ENCODE results near the gene KIAA1210. TPM values are rescaled to one million over a fixed set of nuclear protein-coding genes. Genes with fewer than 3 reads are reported as not detected.
"Not testable (repeated sequence)": the region's sequence is repeated elsewhere in the genome, so short reads cannot be mapped to it uniquely, and the experiment has no call there.

KIAA1210 gene
- total RNA-seq, 1 donor from 2014 or later = 0.24 TPM

DNA sequence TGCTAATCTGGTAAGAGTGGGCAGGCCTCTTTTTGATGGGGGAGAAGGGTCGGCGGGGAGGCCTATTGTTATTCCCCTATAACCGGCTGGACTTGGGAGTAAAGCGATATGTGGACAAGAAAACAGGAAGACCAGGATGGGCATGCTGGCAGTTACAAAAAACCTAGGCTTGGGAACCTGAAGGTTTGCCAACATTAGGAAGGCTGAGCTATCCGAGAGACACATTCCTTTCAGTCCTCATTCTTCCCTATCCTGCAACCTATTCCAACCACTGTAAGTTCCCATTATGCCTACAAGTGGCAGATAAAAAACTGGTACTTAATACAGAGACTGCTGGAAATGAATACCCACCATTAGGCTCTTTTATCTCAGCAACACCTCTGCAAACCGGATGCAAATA lies 87.2 kb downstream of the KIAA1210 start:
- DNase-seq (ENCODE audit: low spot score) = no peak

DNA sequence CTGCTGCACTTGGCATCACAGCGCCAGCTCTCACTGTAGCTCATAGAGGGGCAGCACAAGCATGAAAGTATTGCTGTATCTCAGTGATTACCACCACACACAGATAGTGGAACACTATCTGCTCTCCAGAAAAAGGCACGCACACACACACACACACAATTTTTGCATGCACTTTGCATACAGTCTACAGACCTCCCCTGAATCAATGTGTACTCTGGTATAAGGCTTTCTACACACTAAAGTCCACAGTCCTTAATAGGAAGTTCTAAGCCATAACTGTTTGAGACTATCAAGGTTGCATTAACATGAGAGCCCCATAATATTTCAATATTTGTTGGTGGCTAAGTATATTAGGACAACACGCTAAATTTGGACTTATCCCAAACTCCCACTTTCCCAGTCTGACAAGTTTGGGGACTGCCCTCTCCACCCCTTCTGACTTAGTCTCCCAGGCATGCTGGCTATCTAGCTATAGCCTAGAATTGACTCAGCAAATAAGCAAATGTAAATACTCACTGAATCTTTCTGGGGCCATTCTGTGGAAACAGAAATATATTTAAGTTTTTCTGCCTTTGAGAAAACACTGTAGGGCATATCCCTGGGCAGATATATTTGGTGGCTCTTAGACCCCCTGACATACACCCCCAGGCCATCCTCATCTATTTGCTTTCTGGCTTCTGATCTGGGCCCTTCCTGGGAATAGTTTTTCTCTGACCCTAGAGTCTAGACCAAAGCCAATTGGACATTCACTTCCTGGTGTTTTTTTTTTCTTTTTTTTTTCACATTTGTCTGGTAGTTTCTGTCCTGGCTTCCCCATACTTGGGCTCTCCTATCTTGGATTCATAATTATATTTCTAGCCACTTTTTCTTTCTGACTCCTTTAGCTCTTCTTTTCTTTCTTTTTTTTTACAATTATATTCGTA lies 91.2 kb downstream of the KIAA1210 start:
- DNase-seq (ENCODE audit: low spot score) = no peak

DNA sequence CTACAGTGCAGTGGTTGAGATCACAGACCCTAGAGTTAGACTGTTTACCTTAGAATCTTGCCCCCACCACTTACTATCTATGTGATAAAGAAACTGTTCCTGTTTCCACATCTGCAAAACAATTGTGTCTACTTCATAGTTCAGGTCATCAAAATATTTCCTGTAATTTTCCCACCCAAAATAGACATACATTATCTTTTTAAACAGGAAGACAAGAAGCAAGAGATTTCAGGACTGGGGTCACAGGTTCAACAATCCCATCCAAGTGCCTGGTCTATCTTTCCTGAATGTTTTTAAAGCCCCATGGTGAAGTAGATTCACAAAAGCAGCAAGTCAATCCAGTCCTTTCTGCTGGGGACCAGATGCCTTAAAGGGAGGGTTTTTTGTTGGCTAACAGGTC lies 96.6 kb downstream of the KIAA1210 start:
- DNase-seq (ENCODE audit: low spot score) = no peak

DNA sequence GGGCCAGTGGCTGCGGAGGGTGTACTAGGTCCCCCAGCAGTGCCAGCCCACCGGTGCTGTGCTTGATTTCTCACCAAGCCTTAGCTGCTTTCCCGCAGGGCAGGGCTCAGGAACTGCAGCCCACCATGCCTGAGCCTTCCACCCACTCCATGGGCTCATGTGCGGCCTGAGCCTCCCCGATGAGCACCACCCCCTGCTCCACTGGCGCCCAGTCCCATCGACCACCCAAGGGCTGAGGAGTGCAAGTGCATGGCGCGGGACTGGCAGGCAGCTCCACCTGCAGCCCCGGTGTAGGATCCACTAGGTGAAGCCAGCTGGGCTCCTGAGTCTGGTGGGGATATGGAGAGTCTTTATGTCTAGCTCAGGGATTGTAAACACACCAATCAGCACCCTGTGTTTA lies 98.0 kb downstream of the KIAA1210 start:
- DNase-seq (ENCODE audit: low spot score) = not testable (repeated sequence)

DNA sequence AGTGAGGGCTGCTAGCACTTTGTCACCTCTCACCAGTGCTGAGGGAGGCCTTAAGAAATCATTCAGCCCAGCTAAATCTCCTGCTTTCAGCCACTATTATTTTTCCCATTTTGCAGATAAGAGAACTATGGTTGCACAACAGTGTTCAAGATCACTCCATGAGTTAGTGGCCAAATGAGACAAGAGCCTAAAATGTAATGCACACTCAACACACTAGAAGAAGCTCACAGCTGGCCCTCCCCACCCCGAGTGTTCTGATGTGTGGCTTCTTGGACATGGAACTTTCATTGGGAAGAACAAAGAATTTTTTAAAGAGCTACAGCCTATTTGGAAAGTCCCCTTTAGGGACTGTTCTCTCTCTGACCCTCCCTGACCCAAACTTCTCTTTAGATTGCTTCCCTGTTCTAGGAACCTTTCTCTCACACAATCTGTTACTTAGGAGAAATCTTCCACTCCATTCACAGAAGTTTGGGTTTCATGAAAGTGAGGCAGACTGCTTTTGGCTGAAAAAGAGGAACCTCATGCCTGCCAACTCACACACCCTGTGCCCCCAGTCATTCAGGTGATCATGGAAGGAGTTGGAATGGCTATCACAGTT lies 98.8 kb downstream of the KIAA1210 start:
- no peak for DNase-seq (ENCODE audit: low spot score)

Other genes with a start within 250 kb of the KIAA1210 start
- gene LONRF3, start 153.2 kb downstream of the KIAA1210 start, total RNA-seq (ENCODE audit: insufficient read depth, low replicate concordance) = not detected
- 1.2 TPM for gene CT47C1, start 54.8 kb downstream of the KIAA1210 start, total RNA-seq (ENCODE audit: insufficient read depth, low replicate concordance)
- 147 TPM for gene PGRMC1, start 108.5 kb upstream of the KIAA1210 start, total RNA-seq (ENCODE audit: insufficient read depth, low replicate concordance)